ENCODE results near the gene ST6GALNAC5. TPM values are rescaled to one million over a fixed set of nuclear protein-coding genes. Genes with fewer than 3 reads are reported as not detected.
"Not testable (repeated sequence)": the region's sequence is repeated elsewhere in the genome, so short reads cannot be mapped to it uniquely, and the experiment has no call there.

ST6GALNAC5 gene
- total RNA-seq, 4 donors from 2014 or later: 0.16 TPM; not detected in 3

DNA sequence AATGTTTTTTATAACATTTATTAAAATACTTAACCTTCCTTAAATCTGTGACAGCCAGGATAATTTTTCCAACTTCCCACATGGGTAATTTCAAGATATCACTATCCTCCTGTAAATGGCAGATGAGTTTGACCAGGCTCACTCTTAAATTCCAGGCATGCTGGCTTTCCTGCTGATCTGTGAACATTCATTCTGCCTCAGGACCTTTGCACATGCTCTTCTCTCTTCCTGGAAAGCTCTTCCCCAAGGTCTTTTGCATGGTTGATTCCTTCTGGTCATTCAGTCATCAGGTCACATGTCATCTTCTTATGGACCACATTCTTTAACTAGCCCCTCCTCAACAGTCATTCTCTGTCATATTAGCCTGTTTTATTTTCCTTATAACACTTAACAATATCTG lies 5.7 kb downstream of the ST6GALNAC5 start:
- H3K4me3 ChIP-seq: no peak overlapping the region
- peaks cover 2 to 5% of the 10 kb centered on the region in 2 donors for H3K4me1 ChIP-seq
- ATAC-seq (no peak), DNase-seq (no peak)
- no peak for TF ChIP-seq POLR2A (IDR thresholded peaks at IDR 0.05)
- TF ChIP-seq, protein P1, sequence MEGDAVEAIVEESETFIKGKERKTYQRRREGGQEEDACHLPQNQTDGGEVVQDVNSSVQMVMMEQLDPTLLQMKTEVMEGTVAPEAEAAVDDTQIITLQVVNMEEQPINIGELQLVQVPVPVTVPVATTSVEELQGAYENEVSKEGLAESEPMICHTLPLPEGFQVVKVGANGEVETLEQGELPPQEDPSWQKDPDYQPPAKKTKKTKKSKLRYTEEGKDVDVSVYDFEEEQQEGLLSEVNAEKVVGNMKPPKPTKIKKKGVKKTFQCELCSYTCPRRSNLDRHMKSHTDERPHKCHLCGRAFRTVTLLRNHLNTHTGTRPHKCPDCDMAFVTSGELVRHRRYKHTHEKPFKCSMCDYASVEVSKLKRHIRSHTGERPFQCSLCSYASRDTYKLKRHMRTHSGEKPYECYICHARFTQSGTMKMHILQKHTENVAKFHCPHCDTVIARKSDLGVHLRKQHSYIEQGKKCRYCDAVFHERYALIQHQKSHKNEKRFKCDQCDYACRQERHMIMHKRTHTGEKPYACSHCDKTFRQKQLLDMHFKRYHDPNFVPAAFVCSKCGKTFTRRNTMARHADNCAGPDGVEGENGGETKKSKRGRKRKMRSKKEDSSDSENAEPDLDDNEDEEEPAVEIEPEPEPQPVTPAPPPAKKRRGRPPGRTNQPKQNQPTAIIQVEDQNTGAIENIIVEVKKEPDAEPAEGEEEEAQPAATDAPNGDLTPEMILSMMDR (IDR thresholded peaks at IDR 0.05 in 4 of 5, conservative IDR thresholded peaks at IDR 0.05 in 1 of 5): no peak
- H3K27ac ChIP-seq: no peak overlapping the region
- no peaks in the 10 kb centered on the region for H3K36me3 ChIP-seq
- no peaks in the 10 kb centered on the region for H3K9me3 ChIP-seq
- H3K27me3 ChIP-seq: peaks cover 14 to 20% (median 19%) of the 10 kb centered on the region in 3 donors
- intact Hi-C loops (cut with DNase I; ENCODE audit: low total_unique reads): no loop called here
- in situ Hi-C loops (cut with MboI; ENCODE audit: low sequenced_read_pairs in 4 of 4): no loop called here

GRCh38 chr1:76876655-76877395 lies 9.5 kb downstream of the ST6GALNAC5 start:
- Histone ChIP-seq H3K4me1 (no peaks in the 10 kb centered on the region), H3K27ac (no peak overlapping the region), H3K27me3 (no peaks in the 10 kb centered on the region), H3K9me3 (no peaks in the 10 kb centered on the region), H3K4me3 (no peak overlapping the region), H3K36me3 (no peaks in the 10 kb centered on the region)
- no peak for ATAC-seq
- intact Hi-C loops (cut with DNase I; ENCODE audit: low total_unique reads) (no loop called here), in situ Hi-C loops (cut with MboI; ENCODE audit: low sequenced_read_pairs in 4 of 4) (no loop called here)
- no peak for DNase-seq
- no peak for TF ChIP-seq POLR2A (IDR thresholded peaks at IDR 0.05)
- TF ChIP-seq, protein P1 (IDR thresholded peaks at IDR 0.05 in 4 of 5, conservative IDR thresholded peaks at IDR 0.05 in 1 of 5): no peak

- H3K27me3 ChIP-seq; intact Hi-C loops (cut with DNase I; ENCODE audit: low total_unique reads); H3K4me3 ChIP-seq; H3K27ac ChIP-seq; ATAC-seq; H3K4me1 ChIP-seq; DNase-seq; in situ Hi-C loops (cut with MboI; ENCODE audit: low sequenced_read_pairs in 4 of 4); H3K36me3 ChIP-seq; H3K9me3 ChIP-seq: not testable (repeated sequence)
These were observed 11.7 kb downstream of the ST6GALNAC5 start for GRCh38 chr1:76879014-76879413.

DNA sequence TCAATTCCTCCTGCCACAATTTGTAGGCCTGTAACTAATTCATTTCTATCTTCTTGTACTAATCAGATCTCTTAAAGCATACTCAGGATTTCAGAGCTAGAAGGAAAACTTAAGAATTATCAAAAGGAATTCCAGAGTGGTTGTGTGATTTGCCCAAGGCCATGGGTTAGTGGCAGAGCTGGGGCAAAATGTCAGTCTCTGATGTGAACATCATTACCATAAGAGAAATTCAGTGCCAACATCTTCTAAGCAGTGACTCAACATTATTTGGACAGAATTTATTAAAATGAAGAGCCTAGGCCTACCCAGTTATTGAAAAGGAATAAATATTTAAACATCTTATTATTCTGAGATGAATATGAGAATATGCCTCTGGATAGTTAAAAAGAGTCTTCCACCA lies 14.5 kb downstream of the ST6GALNAC5 start:
- Histone ChIP-seq H3K27me3 (no peaks in the 10 kb centered on the region), H3K4me1 (no peaks in the 10 kb centered on the region), H3K4me3 (no peak overlapping the region), H3K36me3 (no peaks in the 10 kb centered on the region), H3K27ac (no peak overlapping the region), H3K9me3 (no peaks in the 10 kb centered on the region)
- no peak for TF ChIP-seq POLR2A (IDR thresholded peaks at IDR 0.05)
- TF ChIP-seq, protein P1 (IDR thresholded peaks at IDR 0.05 in 4 of 5, conservative IDR thresholded peaks at IDR 0.05 in 1 of 5): no peak
- DNase-seq (no peak), ATAC-seq (no peak)
- intact Hi-C loops (cut with DNase I; ENCODE audit: low total_unique reads) (no loop called here), in situ Hi-C loops (cut with MboI; ENCODE audit: low sequenced_read_pairs in 4 of 4) (no loop called here)

- TF ChIP-seq POLR2A (IDR thresholded peaks at IDR 0.05): no peak
- TF ChIP-seq, protein P1 (IDR thresholded peaks at IDR 0.05 in 4 of 5, conservative IDR thresholded peaks at IDR 0.05 in 1 of 5): no peak
- intact Hi-C loops (cut with DNase I; ENCODE audit: low total_unique reads) (no loop called here), in situ Hi-C loops (cut with MboI; ENCODE audit: low sequenced_read_pairs in 4 of 4) (no loop called here)
- Histone ChIP-seq H3K4me1 (no peaks in the 10 kb centered on the region), H3K27ac (no peak overlapping the region), H3K27me3 (no peaks in the 10 kb centered on the region), H3K9me3 (no peaks in the 10 kb centered on the region), H3K4me3 (no peak overlapping the region), H3K36me3 (no peaks in the 10 kb centered on the region)
- DNase-seq (no peak), ATAC-seq (no peak)
These were observed 24.8 kb downstream of the ST6GALNAC5 start for GRCh38 chr1:76891931-76892622.

All from gastrocnemius medialis (tissue), 4 donors.